GM19397 (cell line): Measurements from ENCODE around the gene FXYD1.

Experiments
- ATAC-seq: cut with Tn5 transposase; IDR thresholded peaks from one replicate; pipeline ENCODE4 v1.9.1; 2021; ENCODE audit warnings: mild to moderate bottlenecking, moderate library complexity; ENCODE audit not compliant: unreplicated experiment

Gene FXYD1

GRCh38 chr19:35106898-35107541 lies 31.6 kb upstream of the FXYD1 start:
- no peak for ATAC-seq

- no peak for ATAC-seq
Measured at GRCh38 chr19:35107545-35107944, 31.1 kb upstream of the FXYD1 start.

- no peak for ATAC-seq
Measured at GRCh38 chr19:35108730-35109129, 29.9 kb upstream of the FXYD1 start.

GRCh38 chr19:35109395-35110112 lies 29.1 kb upstream of the FXYD1 start:
- no peak for ATAC-seq

- no peak for ATAC-seq
Measured at GRCh38 chr19:35110974-35111373, 27.6 kb upstream of the FXYD1 start.

- no peak for ATAC-seq
Measured at GRCh38 chr19:35112995-35113688, 25.5 kb upstream of the FXYD1 start.

- ATAC-seq = no peak
Measured at GRCh38 chr19:35114353-35115176, 24.1 kb upstream of the FXYD1 start.

- no peak for ATAC-seq
Measured at GRCh38 chr19:35115177-35115951, 23.3 kb upstream of the FXYD1 start, which contains the start of gene FXYD3. Gene FXYD3, plus strand, starts transcription at chr19:35115823. Its CDS starts 3,554 bp downstream, at chr19:35119377.

GRCh38 chr19:35116072-35116801 lies 22.4 kb upstream of the FXYD1 start:
- ATAC-seq = no peak

- ATAC-seq = no peak
Measured at GRCh38 chr19:35117116-35117515, 21.5 kb upstream of the FXYD1 start.

- no peak for ATAC-seq
Measured at GRCh38 chr19:35117799-35118198, 20.8 kb upstream of the FXYD1 start.

GRCh38 chr19:35118268-35119020 lies 20.2 kb upstream of the FXYD1 start:
- ATAC-seq = no peak

- no peak for ATAC-seq
Measured at GRCh38 chr19:35119091-35119490, 19.5 kb upstream of the FXYD1 start.

GRCh38 chr19:35119578-35120155 lies 19.0 kb upstream of the FXYD1 start:
- ATAC-seq = no peak

GRCh38 chr19:35120492-35120891 lies 18.1 kb upstream of the FXYD1 start:
- no peak for ATAC-seq

GRCh38 chr19:35120898-35121297 lies 17.7 kb upstream of the FXYD1 start:
- no peak for ATAC-seq

GRCh38 chr19:35122687-35123551 lies 15.7 kb upstream of the FXYD1 start:
- ATAC-seq = no peak

GRCh38 chr19:35123573-35123972 lies 15.1 kb upstream of the FXYD1 start:
- ATAC-seq = no peak
